Gastroesophageal sphincter (tissue), 4 donors: Measurements from ENCODE around the gene ADAMTS5. TPM values are rescaled to one million over a fixed set of nuclear protein-coding genes. Genes with fewer than 3 reads are reported as not detected.
A peak's percentile ranks its signal among the peaks of the same experiment; 100 is the strongest.

Experiments used
- ATAC-seq: fragments of 150-250 bp; one replicate; pipeline ENCODE4 v1.9.1; 2016; ENCODE audit warnings: mild to moderate bottlenecking, moderate library complexity
- H3K27ac ChIP-seq, 4 donors: fragments of 200-600 bp; sonication (generic) in 3 of 4; 1 replicate in 3 of 4; 2 replicates in 1 of 4; pipeline ENCODE4 v1.5.1; 2016 to 2019
- H3K27me3 ChIP-seq: fragments of 200-600 bp; sonication (generic); one replicate; pipeline ENCODE4 v1.5.1; 2019
- H3K36me3 ChIP-seq, 2 donors: fragments of 200-600 bp; sonication (generic); one replicate each; pipeline ENCODE4 v1.5.1; 2019; ENCODE audit warnings: control low read depth in 1 of 2
- H3K4me1 ChIP-seq, 3 donors: fragments of 200-600 bp; sonication (generic); 1 replicate in 2 of 3; 2 replicates in 1 of 3; pipeline ENCODE4 v1.5.1; 2016 to 2019; ENCODE audit warnings: control low read depth in 2 of 3
- H3K4me3 ChIP-seq, 2 donors: fragments of 200-600 bp; sonication (generic); one replicate each; pipeline ENCODE4 v1.5.1; 2019; ENCODE audit warnings: mild to moderate bottlenecking in 1 of 2, moderate library complexity in 1 of 2
- H3K9me3 ChIP-seq, 3 donors: fragments of 200-600 bp; sonication (generic); one replicate each; pipeline ENCODE4 v1.5.1; 2017 to 2019; ENCODE audit warnings: control low read depth in 2 of 3
- EP300 ChIP-seq: sonication (generic); formaldehyde crosslinking; IDR thresholded peaks from one replicate; pipeline ENCODE4 v1.6.1; 2017; ENCODE audit warnings: antibody characterized with exemption, mild to moderate bottlenecking
- POLR2A ChIP-seq, 2 donors: fragments of 450-650 bp; IDR thresholded peaks; one replicate each; pipeline ENCODE4 v1.6.1; 2017; ENCODE audit warnings: antibody characterized with exemption in 2 of 2, mild to moderate bottlenecking in 2 of 2, moderate library complexity in 1 of 2
- POLR2AphosphoS5 ChIP-seq: sonication (generic); formaldehyde crosslinking; IDR thresholded peaks from one replicate; pipeline ENCODE4 v1.6.1; 2017; ENCODE audit warnings: antibody characterized with exemption
- WGBS, 2 donors: methylation state at CpG; one replicate each; pipeline ENCODE4 v1.1.5; 2018; ENCODE audit warnings: low coverage in 1 of 2; 5-methylcytosine and 5-hydroxymethylcytosine counted together
- total RNA-seq, 4 donors: library from RNA; depleted of rRNA; stranded (reverse); fragments of >200 nt; gene quantifications; one replicate each; pipeline ENCODE4 v1.1.0, GENCODE V29; 2016
- TF ChIP-seq, protein P1 (sequence below), 4 experiments: fragments of 200-600 bp in 2 of 4; fragments of 450-650 bp in 2 of 4; sonication (generic) in 1 of 4; IDR thresholded peaks; one replicate each; pipeline ENCODE4 v1.5.1; 2017 to 2019; ENCODE audit warnings: antibody characterized with exemption in 4 of 4, mild to moderate bottlenecking in 2 of 4, moderate library complexity in 2 of 4

The ADAMTS5 gene
- 10 to 100 TPM; 16.8 to 55.8 (median 29.0) TPM for total RNA-seq

DNA sequence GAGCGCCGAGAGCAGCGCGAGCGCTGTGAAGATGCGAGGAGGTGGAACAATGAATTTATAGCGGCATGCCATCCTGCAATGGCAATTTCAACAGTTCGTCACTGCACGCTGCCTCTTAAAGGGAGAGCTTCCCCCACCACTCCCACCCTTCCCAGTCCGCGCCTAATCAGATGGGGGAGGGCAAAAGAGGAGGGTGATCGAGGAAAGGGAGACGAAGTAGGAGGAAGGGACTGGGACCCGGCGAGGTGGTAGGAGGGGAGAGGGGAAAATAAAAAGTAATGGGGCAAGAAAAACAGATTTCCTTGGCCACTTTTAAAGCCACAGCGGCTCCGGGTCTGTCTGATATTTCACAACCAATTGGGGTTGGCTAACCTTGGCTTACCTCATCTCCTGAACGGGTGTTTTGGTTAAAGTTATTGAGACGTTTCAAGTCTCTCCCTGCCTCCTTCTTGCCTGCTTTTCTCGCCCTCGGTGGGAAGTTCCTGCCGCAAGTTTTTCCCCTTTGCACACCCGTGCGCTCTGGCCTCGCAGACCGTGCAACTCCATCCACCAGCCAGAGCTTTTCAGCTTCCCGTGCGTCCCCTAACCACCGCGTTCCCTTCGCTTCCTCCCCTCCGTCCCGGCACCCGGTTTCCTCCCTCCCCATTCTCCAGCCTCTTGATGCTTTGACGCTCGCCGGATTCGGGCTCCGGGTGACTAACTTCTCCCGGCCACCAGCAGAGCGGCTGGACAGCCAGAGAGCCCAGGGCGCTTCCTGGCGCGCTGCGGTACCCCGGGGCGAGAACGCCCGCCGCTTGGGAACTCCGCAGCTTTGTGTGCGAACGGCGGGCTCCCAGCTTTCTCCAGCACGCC, at the start of gene ADAMTS5:
TSS of gene ADAMTS5 (minus strand) at position 27 of the 852 bp plus-strand sequence. CDS start 697 bp downstream, outside the sequence.
- TF ChIP-seq EP300 = no peak
- TF ChIP-seq, protein P1, sequence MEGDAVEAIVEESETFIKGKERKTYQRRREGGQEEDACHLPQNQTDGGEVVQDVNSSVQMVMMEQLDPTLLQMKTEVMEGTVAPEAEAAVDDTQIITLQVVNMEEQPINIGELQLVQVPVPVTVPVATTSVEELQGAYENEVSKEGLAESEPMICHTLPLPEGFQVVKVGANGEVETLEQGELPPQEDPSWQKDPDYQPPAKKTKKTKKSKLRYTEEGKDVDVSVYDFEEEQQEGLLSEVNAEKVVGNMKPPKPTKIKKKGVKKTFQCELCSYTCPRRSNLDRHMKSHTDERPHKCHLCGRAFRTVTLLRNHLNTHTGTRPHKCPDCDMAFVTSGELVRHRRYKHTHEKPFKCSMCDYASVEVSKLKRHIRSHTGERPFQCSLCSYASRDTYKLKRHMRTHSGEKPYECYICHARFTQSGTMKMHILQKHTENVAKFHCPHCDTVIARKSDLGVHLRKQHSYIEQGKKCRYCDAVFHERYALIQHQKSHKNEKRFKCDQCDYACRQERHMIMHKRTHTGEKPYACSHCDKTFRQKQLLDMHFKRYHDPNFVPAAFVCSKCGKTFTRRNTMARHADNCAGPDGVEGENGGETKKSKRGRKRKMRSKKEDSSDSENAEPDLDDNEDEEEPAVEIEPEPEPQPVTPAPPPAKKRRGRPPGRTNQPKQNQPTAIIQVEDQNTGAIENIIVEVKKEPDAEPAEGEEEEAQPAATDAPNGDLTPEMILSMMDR (IDR thresholded peaks at IDR 0.05) = peak in 1 of 4 experiments; percentile 22
- peak; percentile 85 for TF ChIP-seq POLR2AphosphoS5
- TF ChIP-seq POLR2A (IDR thresholded peaks at IDR 0.05) = peak; percentile 22 to 77
- WGBS, 2 donors = 0 to 3% methylated on average over 24 to 45 of the region's 55 CpGs
- Histone ChIP-seq H3K4me3 (peak within 1 kb of the TSS; percentile 43 to 83), H3K27me3 (peaks cover 16% of the 10 kb centered on the region), H3K4me1 (peaks cover 0 to 53% (median 0%) of the 10 kb centered on the region in 3 donors), H3K9me3 (no peaks in the 10 kb centered on the region), H3K27ac (peak within 1 kb of the TSS; percentile 50 to 90 (median 88)), H3K36me3 (no peaks in the 10 kb centered on the region)
- peak; percentile 68 for ATAC-seq

DNA sequence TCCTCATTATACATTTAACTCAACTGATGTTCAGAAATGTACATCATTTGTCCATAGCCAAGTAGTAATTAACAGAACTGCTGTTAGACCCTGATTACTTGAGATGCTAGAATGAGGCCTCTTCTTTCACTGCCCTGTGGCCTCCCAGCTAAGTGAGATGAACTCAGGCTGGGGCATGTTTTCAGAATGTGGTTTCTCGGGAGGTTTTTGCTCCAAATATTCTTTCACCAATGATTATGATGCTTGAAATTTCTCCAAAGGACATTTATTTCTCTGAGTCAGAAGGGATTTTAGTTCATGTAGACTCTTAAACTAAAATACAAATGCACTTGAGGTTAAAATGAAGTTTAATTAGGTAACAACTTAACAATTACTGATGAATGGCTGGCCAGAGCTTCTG, 34.6 kb upstream of the ADAMTS5 start:
- Histone ChIP-seq H3K27ac (no peak overlapping the region), H3K27me3 (no peaks in the 10 kb centered on the region), H3K4me1 (no peaks in the 10 kb centered on the region), H3K36me3 (no peaks in the 10 kb centered on the region), H3K4me3 (no peak overlapping the region), H3K9me3 (no peaks in the 10 kb centered on the region)
- 50 to 62% methylated on average over 1 of the region's 1 CpG for WGBS, 2 donors
- no peak for ATAC-seq
- TF ChIP-seq, protein P1 (IDR thresholded peaks at IDR 0.05) = no peak
- TF ChIP-seq POLR2A (IDR thresholded peaks at IDR 0.05) = no peak
- no peak for TF ChIP-seq EP300
- no peak for TF ChIP-seq POLR2AphosphoS5

DNA sequence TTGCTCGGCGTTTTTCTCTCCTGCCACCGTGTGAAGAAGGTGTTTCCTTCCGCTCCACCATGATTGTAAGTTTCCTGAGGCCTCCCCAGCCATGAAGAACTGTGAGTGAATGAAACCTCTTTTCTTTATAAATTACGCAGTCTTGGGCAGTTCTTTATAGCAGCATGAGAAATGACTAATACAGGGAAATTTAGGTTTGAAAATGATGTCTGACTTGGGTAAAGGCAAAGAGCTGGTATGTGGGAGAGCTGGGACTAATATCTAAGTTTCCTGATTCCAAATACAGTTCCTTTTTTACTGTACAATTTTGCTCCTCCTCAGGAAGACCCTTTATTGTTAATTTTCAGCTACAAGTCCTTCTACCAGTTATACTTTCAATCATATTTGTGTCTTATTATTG, 16.7 kb upstream of the ADAMTS5 start:
- Histone ChIP-seq H3K27ac (no peak overlapping the region), H3K36me3 (no peaks in the 10 kb centered on the region), H3K9me3 (peaks cover 0 to 6% (median 0%) of the 10 kb centered on the region in 3 donors), H3K4me3 (no peak overlapping the region), H3K4me1 (no peaks in the 10 kb centered on the region), H3K27me3 (no peaks in the 10 kb centered on the region)
- ATAC-seq = no peak
- WGBS, 2 donors = 86 to 100% methylated on average over 1 to 5 of the region's 5 CpGs
- TF ChIP-seq POLR2A (IDR thresholded peaks at IDR 0.05) = no peak
- no peak for TF ChIP-seq EP300
- TF ChIP-seq, protein P1 (IDR thresholded peaks at IDR 0.05) = no peak
- no peak for TF ChIP-seq POLR2AphosphoS5

DNA sequence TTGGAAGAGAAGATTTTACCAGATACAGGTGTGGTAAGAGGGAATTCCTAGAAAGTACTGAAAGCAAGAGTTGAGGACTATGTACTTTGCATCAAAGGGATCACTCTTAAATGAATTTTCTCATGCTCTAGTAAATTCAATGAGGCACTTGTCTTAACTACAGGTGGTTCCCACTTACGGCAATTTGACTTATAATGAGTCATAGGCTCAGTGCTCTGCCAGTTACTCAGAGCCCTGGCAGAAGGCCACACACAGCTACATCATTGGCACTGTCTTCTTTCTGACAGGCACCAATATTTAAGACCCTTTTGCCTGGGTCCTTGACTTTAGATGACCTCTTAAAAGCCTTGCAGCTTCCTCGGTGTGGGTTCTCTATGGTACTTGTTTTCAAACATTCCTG, 15.9 kb upstream of the ADAMTS5 start:
- Histone ChIP-seq H3K9me3 (no peaks in the 10 kb centered on the region), H3K27ac (no peak overlapping the region), H3K27me3 (no peaks in the 10 kb centered on the region), H3K36me3 (no peaks in the 10 kb centered on the region), H3K4me1 (no peaks in the 10 kb centered on the region), H3K4me3 (no peak overlapping the region)
- WGBS, 2 donors = 57 to 88% methylated on average over 2 of the region's 2 CpGs
- no peak for ATAC-seq
- no peak for TF ChIP-seq POLR2A (IDR thresholded peaks at IDR 0.05)
- TF ChIP-seq EP300 = no peak
- TF ChIP-seq POLR2AphosphoS5 = no peak
- TF ChIP-seq, protein P1 (IDR thresholded peaks at IDR 0.05) = no peak

DNA sequence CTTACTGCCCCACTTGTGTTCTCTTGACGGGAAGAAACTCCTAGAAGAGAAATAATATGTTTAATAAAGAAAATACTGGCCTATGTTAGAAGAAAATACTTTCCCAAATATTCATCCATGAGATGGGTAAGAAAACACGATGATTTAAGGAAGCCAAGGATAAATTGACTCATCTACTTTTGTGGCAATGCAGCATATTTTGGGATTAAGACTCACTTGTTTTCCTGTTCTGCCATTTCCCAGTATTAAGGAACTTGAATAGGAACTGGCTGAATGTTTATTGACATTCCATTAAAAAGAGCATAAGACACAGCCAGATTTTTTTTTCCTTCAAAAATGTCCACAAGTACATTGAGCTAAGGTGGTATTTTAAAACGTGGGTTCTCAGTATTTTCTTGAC, 10.9 kb upstream of the ADAMTS5 start:
- H3K27ac ChIP-seq = no peak overlapping the region
- 72 to 84% methylated on average over 3 of the region's 3 CpGs for WGBS, 2 donors
- H3K4me3 ChIP-seq = no peak overlapping the region
- no peak for ATAC-seq
- H3K4me1 ChIP-seq = no peaks in the 10 kb centered on the region
- TF ChIP-seq EP300 = no peak
- TF ChIP-seq, protein P1 (IDR thresholded peaks at IDR 0.05) = no peak
- no peak for TF ChIP-seq POLR2AphosphoS5
- no peaks in the 10 kb centered on the region for H3K36me3 ChIP-seq
- H3K27me3 ChIP-seq = no peaks in the 10 kb centered on the region
- H3K9me3 ChIP-seq = no peaks in the 10 kb centered on the region
